Measurements from ENCODE around the gene KRT35.

Gene KRT35

DNA sequence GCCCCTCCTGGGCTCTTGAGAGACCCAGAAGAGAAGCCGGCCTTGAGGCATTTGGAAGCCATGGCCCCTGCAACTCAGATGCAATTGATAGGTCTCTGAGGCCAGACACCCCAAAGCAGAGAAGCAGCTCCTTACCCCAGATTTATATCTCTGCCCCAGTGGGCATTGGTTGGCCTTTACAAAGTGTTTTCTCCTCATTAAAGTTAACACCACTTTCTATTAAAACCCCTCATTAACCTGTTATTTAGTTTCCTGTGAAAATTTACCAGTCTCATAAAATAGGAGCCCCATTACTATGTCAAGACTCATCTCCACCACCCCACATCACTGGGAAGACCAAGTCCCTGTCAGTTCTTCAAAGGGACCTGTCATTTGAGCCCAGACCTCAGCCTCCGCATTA is at the start of gene KRT35:
Gene KRT35 (minus strand): TSS at position 116 of the 400 bp plus-strand sequence. CDS start 54 bp downstream, at position 62.
- FAIRE-seq: no peak

DNA sequence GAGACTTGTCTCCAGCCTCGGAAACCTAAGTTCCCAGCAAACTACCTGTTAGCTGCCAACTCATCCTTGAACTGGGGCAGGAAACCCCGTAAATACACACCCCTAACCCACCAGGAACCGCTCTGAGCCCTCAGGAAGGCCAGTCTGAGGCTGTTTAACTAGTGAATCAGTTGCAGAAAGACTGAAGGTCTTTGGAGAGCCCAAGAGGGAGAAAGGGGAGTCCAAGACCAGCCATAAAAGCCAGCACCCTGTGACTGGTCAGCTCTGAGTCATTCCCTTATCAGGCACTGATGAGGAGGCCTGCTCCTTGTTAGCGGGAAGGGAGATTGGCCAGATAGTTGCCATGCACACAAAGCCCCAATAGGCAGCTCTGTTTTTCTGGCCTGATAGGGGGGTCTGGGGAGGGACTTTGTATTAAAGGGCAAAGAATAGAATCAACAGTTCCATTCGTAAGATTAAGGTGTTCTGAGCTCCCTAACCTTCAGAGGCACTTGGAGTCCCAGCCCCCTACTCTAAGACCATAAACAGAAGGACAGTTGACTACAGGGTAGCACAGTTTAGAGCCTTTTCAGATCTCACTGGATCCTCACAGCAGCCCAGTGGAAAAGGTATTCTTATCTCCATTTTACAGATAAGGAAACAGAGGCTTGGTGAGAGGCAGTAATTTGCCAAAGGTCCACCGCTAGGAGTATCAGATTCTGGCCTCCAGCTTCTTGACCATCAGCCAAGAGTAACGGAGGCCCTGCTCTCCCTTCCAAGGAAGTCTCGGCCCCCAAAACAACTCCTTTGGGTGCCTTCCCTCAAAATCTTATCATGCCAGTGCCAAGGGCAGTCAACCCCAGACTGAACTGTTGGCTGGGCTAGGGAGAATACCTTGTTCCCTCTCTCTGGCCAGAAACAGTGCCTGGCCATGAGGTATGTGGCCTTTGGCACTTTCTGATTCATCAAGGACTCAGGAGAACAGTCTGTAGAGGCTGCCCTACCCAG is 49.4 kb upstream of the KRT35 start:
- no peak for FAIRE-seq

DNA sequence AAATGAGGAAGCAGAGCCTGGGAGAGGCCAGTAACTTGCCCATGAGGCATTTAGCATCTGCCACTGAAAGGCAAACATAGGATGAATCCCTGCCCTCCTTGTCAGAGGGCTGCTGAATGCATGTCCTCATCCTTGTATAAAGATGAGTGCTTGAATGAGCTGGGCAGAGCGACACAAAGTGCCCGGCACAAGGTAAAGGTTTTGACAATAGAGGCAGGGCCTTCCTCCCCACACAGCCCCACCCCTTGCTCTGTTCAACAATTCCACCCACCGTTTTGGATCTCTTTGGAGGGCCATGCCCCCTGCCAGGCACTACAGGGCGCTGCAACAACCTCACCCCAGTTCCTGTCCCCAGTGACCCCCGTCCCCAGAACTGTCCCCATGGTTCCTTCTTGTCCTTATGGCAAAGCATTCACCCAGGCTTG is 48.6 kb upstream of the KRT35 start:
- no peak for FAIRE-seq

DNA sequence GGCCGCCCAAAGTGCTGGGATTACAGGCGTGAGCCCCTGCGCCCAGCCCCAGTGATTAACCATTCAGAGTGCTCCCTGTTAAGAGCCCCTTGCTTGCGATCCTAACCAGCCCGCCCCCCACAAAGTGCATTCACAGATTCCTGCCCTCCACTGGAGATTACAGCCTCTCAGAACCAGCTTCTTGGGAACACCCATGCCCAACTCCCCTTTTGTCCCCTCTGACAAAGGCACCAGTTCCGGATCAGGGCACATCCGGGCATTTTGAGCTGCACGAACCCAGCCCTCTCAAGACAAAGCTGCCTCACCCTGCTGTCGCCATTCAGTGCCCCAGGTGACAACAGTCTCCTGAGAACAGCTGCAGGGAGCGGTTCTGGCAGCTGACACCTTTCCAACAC is 48.0 kb upstream of the KRT35 start:
- no peak for FAIRE-seq

- FAIRE-seq: no peak
These were observed 46.4 kb upstream of the KRT35 start for GRCh38 chr17:41527063-41528023.

DNA sequence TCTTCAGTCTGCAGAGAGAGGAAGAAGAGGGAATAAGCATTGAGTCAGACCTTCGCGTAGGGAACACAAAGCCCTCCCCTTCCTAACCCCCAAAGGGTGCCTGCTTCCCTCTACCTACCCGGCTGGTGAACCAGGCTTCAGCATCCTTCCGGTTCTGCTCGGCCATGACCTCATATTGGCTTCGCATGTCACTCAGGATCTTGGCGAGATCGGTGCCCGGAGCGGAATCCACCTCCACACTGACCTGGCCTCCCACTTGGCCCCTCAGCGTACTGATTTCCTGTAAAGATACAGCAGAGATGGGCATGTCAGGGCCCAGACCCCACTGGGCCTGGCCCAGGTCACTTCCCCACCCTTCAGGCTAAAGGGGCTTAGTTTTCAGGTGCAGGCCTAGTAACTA is 43.3 kb upstream of the KRT35 start:
- FAIRE-seq: no peak

DNA sequence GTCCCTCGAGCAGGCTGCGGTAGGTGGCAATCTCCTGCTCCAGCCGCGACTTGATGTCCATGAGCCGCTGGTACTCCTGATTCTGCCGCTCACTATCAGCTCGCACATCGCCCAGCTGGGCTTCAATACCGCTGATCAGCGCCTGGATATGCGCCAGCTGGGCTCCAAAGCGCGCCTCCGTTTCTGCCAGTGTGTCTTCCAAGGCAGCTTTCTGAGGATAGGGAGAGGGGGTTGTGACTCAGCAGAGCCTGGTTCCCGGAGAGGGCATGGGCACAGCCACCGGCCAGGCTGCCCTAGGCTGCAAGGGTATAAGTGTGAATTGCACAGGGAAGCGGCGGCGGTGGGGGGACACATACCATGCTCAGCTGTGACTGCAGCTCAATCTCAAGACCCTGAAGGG is 42.8 kb upstream of the KRT35 start:
- FAIRE-seq: no peak

DNA sequence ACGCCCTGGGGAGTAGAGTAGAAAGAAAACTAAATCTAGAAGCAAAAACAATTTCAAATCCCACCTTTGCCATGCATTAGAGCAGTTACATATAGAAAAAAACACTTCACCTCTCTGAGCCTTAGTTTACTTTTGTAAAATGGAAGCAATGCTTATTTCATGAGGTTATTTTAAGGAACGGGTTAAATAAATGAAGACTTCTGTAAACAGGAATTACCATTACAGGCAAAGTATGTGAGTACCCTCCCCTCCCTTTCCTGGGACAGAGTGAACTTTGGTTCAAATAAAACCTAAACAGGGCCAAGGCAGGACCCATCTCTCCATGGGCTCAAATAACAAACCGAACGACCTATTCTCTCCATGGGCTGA is 42.3 kb upstream of the KRT35 start:
- no peak for FAIRE-seq

- FAIRE-seq: no peak
These were observed 41.6 kb upstream of the KRT35 start for GRCh38 chr17:41522301-41523224.

DNA sequence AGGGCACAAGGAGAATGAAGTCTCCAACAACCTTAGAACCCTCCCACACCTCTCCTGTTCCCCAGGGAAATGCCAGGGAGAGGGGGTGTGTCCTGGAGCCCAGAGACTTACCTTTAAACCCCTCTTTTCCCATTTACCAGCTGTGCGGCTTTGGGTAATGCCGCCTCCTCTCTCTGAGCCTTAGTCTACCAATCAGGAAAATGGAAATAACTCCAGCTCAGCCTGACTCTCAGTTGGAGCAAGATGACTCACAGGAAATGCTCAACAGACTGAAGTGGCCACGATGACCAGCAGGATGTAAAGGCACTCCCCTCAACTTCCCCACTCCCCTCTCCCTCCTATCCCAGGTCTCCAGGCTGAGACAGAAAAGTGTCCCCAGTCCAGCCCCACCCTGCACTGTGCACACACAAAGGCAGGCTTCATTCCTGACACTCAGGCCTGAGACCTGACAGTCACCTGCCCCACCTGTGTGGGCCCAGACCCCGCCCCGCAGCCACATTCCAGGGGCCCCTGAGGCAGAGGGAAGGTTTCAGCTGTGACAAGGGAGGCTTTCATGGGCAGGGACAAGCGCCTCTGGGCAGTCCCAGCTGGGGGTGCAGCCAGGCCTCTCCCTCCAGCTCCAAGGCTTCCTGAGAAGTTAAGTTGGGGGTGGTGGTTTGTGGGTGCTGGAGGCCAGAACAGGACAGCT is 40.8 kb upstream of the KRT35 start:
- no peak for FAIRE-seq

- FAIRE-seq: no peak
These were observed 40.0 kb upstream of the KRT35 start for GRCh38 chr17:41520821-41521521.

DNA sequence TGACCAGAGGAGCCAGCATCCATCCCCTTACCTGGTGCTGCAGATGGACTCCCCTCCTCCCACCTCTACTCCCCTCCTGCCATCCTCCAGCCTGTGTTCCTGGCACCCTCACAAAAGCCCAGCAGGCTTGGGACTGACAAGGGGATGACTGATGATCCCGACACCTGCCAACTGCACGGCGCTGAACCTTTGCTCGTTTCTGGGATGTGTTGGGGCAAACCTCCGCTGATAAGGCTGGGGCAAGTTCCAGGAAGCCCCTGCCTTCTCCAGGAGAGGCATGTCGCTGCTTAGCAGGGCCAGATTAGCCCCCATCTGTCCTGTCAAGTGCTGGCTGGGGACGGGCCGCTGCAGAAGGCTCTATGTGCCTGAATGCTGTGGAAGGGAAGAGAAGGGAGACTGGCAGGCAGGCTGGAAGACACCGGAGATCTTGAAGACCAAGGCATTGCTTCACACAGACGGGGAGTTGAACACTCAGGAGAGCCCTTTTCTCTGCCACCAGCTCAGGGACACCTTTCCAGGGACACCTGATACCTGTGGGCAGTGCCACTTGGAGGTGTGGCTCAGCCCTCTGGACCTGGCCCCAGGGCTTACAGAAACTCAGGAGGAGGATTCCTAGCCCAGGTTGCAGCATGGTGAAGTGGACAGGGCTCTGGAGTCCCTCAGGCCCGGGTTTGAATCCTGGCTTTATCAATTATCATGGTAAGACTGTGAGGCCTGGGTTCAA is 38.7 kb upstream of the KRT35 start:
- no peak for FAIRE-seq

DNA sequence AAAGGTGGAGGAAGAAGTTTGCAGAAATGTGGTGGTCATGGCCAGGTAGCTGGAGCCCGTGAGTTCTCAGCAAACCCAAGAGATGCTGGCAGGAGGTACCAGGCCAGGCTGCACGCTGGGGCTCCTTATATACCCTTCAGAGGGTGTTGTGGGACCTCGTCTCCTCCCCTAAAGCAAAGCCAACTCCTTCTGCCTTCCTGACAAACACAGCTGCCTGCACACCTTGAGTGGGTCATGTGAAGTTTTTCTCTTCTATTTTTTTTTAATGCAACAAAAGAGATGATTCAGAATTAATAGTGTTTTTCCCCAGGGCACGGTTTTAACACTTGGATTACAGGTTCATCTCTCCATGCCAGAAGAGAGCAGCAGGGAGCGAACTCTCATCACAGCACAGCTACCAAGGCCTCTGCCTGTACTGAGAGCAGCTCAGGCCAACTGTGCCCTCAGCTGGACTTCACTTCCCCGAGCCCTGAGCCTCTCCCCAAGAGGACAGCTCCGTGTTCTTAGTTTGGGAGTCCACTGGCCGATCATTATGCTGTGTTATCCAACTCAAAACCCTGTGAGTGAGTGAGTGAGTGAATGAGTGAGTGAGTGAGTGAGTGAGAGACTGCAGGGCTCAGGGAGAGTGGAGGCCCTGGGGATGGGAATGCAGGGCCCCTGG is 38.0 kb upstream of the KRT35 start, which contains the start of gene KRT15:
Gene KRT15 (minus strand): TSS at position 102 of the 661 bp plus-strand sequence. CDS start 63 bp downstream, at position 39.
- FAIRE-seq: no peak

DNA sequence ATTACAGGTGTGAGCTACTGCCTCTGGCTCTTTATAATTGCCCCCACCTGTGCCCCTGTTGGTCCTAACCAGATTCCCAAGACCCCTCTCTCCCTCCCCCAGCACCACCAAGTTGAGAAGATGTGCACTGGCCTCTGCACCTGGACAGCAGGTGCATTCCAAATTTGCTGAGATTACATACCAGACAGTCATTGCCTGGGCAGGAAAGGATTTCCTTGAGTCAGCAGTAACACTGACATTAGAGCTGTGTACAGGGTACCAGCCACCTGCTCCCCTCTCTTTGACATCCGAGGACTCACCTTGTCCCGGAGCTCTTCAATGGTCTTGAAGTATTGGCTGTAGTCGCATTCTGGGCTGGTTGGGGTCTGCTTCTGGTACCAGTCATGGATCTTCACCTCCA is 37.1 kb upstream of the KRT35 start:
- no peak for FAIRE-seq

DNA sequence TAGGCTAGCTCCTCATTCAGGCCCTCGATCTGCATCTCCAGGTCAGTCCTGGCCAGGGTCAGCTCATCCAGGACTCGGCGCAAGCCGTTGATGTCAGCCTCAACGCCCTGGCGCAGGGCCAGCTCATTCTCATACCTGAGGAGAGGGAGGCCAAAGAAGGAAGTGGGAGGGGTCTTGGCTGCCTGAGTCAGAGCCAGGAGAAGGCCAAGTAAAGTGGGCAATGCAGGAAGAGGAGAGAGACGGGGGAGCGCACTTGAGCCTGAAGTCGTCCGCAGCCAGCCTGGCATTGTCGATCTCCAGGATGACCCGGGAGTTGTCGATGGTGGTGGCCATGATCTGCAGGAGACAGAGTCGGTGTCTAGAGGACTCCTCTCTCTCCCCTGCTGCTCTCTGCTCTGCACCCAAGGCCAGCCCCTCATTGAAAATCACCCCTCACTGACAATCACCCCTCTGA is 35.9 kb upstream of the KRT35 start:
- FAIRE-seq: no peak

DNA sequence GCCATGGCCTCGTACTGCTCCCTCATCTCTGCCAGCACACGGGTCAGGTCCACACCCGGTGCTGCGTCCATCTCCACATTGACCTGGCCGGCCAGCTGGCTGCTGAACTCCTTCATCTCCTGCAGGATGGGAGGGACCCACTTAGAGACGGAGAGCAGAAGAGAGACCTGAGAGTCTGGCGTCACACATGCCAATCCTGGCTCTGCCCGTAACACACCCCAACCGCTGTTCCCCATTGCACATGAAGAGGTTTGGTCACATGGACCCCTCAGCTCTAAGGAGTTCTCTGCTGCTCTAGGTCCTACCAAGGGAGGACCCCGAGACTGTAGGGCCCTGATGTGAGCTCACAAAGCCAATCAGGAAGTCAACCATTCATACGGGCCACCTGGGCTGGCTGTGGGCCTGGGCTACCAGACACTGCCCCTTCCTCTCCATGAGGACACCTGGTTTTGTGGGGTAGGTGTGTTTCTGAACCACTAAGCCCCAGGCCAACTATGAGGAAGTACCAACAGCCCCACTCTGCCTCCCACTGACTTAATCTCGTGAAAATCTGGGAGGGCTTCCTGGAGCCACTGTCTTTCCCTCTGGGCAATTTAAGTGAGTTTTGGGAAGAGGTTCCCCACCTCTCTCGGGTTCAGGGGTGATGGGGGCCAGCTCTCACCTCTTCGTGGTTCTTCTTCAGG is 35.3 kb upstream of the KRT35 start:
- no peak for FAIRE-seq

DNA sequence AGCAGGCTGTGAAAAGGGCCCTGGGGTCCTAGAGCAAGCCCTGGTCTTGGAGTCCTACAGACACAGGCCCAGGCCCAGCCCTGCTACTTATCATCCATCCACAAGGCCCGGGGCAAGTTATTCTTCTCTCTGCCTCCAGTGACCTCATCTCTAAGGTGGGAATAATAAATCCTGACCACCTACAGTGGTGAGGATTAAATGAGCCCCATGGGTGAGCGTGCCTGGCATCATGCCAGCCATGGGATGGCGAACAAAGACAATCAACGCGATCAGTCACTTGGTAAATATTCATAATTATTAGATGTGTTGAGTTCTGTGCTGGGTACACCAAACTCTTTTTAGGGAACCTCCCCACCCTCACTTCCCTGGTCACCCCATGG is 32.2 kb upstream of the KRT35 start:
- no peak for FAIRE-seq

DNA sequence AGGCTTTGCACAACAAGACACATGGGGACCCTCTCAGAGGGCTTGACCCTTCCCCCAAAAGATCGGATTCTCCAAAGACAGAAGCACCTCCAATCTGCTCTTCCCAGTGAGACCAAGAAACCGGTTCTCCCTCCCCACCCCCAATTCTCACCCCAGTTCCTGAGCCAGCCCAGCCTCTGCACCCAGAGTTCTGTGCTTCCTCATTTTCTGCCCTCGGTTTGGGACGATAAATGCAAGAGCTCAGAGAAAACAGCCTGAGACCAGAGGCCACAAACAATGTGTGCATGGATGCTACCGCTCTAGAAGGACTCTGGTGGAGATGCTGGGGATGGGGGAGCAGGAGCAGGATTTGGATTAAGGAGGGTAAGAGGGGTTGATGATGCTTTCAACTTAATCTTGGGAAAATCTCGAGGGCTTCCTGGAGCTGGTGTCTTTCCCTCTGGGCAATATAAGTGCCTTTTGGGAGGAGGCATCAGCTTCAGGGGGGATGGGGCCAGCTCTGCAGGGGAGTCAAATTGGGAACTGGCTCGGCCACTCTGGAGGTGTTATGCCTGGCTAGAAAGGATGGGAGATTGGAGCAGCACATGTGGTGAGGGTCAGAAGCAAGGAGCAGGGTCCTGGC is 31.7 kb upstream of the KRT35 start:
- no peak for FAIRE-seq

DNA sequence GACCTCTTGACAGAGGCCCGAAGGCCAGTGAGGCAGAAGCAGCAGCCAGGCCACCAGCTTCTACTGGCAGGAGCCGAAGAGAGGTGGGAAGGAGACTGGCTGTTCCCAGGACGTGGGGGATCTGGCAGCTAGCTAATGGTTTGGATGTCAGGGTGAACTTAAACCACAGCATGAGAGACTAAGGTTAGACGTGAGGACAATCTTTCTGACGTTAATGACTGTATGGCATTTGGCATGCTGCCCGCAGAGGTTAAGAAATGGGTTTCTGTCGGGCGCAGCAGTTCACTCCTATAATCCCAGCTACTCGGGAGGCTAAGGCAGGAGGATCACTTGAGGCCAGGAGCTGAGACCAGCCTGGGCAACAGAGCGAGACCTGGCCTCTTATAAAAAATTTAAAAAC is 30.8 kb upstream of the KRT35 start:
- FAIRE-seq: no peak

All from G401.6 (cell line).